ENCODE data around the gene KANSL2.
"Not testable (repeated sequence)": the region's sequence is repeated elsewhere in the genome, so short reads cannot be mapped to it uniquely, and the experiment has no call there.

The KANSL2 gene

GRCh38 chr12:48682927-48683326 is 889 bp upstream of the KANSL2 start:
- TF ChIP-seq, protein P1, sequence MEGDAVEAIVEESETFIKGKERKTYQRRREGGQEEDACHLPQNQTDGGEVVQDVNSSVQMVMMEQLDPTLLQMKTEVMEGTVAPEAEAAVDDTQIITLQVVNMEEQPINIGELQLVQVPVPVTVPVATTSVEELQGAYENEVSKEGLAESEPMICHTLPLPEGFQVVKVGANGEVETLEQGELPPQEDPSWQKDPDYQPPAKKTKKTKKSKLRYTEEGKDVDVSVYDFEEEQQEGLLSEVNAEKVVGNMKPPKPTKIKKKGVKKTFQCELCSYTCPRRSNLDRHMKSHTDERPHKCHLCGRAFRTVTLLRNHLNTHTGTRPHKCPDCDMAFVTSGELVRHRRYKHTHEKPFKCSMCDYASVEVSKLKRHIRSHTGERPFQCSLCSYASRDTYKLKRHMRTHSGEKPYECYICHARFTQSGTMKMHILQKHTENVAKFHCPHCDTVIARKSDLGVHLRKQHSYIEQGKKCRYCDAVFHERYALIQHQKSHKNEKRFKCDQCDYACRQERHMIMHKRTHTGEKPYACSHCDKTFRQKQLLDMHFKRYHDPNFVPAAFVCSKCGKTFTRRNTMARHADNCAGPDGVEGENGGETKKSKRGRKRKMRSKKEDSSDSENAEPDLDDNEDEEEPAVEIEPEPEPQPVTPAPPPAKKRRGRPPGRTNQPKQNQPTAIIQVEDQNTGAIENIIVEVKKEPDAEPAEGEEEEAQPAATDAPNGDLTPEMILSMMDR (IDR thresholded peaks at IDR 0.05; ENCODE audit: insufficient read depth, low read depth, low read length, missing control alignments) = no peak
- peak overlapping the region; percentile 89 for H3K4me3 ChIP-seq (ENCODE audit: low read depth, low read length)
- no peak for DNase-seq (ENCODE audit: low read depth)

DNA sequence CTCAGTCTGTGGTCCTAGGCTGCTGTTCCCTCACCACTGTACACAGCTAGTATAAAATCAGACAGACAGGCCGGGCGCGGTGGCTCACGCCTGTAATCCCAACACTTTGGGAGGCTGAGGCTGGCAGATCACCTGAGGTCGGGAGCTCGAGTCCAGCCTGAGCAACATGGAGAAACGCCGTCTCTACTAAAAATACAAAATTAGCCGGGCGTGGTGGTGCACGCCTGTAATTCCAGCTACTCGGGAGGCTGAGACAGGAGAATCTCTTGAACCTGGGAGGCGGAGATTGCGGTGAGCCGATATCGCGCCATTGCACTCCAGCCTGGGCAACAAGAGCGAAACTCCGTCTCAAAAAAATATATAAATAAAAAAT is 481 bp upstream of the KANSL2 start:
- not testable (repeated sequence) for DNase-seq (ENCODE audit: low read depth)
- H3K4me3 ChIP-seq (ENCODE audit: low read depth, low read length) = peak overlapping the region; percentile 89

- DNase-seq (ENCODE audit: low read depth) = peak; percentile 48
- TF ChIP-seq, protein P1 (IDR thresholded peaks at IDR 0.05; ENCODE audit: insufficient read depth, low read depth, low read length, missing control alignments) = no peak
- peak overlapping the region; percentile 92 for H3K4me3 ChIP-seq (ENCODE audit: low read depth, low read length)
These were observed 684 bp downstream of the KANSL2 start for GRCh38 chr12:48681399-48681709.

GRCh38 chr12:48680861-48681260 is 1.2 kb downstream of the KANSL2 start:
- H3K4me3 ChIP-seq (ENCODE audit: low read depth, low read length) = peak overlapping the region; percentile 92
- no peak for DNase-seq (ENCODE audit: low read depth)
- TF ChIP-seq, protein P1 (IDR thresholded peaks at IDR 0.05; ENCODE audit: insufficient read depth, low read depth, low read length, missing control alignments) = no peak

GRCh38 chr12:48678551-48679185 is 3.4 kb downstream of the KANSL2 start:
- no peak overlapping the region for H3K4me3 ChIP-seq (ENCODE audit: low read depth, low read length)
- TF ChIP-seq, protein P1 (IDR thresholded peaks at IDR 0.05; ENCODE audit: insufficient read depth, low read depth, low read length, missing control alignments) = no peak
- no peak for DNase-seq (ENCODE audit: low read depth)

GRCh38 chr12:48671231-48671856 is 10.7 kb downstream of the KANSL2 start:
- DNase-seq (ENCODE audit: low read depth) = no peak
- TF ChIP-seq, protein P1 (IDR thresholded peaks at IDR 0.05; ENCODE audit: insufficient read depth, low read depth, low read length, missing control alignments) = no peak
- H3K4me3 ChIP-seq (ENCODE audit: low read depth, low read length) = no peak overlapping the region

DNA sequence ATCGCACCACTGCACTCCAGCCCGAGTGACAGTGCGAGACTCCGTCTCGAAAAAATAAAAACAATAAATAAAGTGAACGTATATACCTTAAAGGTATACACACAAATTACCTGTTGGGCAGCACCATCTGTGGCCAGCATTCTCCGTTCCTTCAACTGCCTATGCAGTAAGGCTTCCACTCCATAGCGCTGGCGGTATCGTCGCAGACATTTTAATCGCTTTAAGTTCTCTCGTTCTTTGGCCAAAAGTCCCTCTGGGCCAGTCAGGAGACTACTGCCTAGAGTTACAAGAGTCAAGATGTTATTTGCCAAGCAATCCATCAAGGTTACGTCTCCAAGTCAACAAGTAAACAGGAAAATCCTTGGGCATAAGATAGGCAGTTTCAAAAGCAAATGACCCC is 13.0 kb downstream of the KANSL2 start:
- H3K4me3 ChIP-seq (ENCODE audit: low read depth, low read length) = no peak overlapping the region
- TF ChIP-seq, protein P1 (IDR thresholded peaks at IDR 0.05; ENCODE audit: insufficient read depth, low read depth, low read length, missing control alignments) = no peak
- no peak for DNase-seq (ENCODE audit: low read depth)
